HepG2 (cell line): ENCODE data around the gene TRPV4. TPM values are rescaled to one million over a fixed set of nuclear protein-coding genes. Genes with fewer than 3 reads are reported as not detected.
A peak's percentile ranks its signal among the peaks of the same experiment; 100 is the strongest.

Source experiments
- ATAC-seq: fragments of 200-7000 bp; cut with Tn5 transposase; 3 replicates; pipeline ENCODE4 v1.9.1; 2020; ENCODE audit warnings: mild to moderate bottlenecking, moderate library complexity
- BruUV-seq: library from RNA; stranded (reverse); fragments of 400-500 nt; replicated peaks from 2 replicates; lab custom pipeline; 2021; lab: Mats Ljungman, UMichigan
- CTCF ChIA-PET: fragments of 300-600 bp; formaldehyde crosslinking; extraction: SDS; loops from one replicate; lab custom pipeline; 2021; ENCODE audit warnings: low total read pairs, inconsistent platforms, low intra/inter-chr PET ratio; lab: Yijun Ruan, JAX
- POLR2A ChIA-PET: fragments of 350-600 bp; sonication (Branson Sonifier 250); formaldehyde crosslinking; loops from one replicate; lab custom pipeline; 2020; ENCODE audit warnings: antibody characterized with exemption, inconsistent platforms; lab: Yijun Ruan, JAX
- DNase-seq: peaks from one replicate; pipeline ENCODE4 v3.0.0-alpha.2; 2015; ENCODE audit warnings: low spot score
- FAIRE-seq: peaks from 3 replicates; lab custom pipeline; 2011; peaks lifted over from hg19 to GRCh38; lab: Jason Lieb, UNC
- H2AFZ ChIP-seq: one replicate; pipeline ENCODE4 v1.6.1; 2011; ENCODE audit warnings: low read length, inconsistent platforms
- H3K27ac ChIP-seq: fragments of 300-600 bp; 3 replicates; pipeline ENCODE4 v1.8.0; 2011; ENCODE audit warnings: mixed run types, mild to moderate bottlenecking, mixed read lengths, low read length, inconsistent platforms; ENCODE audit not compliant: insufficient read depth; ENCODE audit errors: extremely low read length
- H3K27me3 ChIP-seq, 2 experiments: fragments of 200-600 bp in 1 of 2; 2 replicates in 1 of 2; 3 replicates in 1 of 2; pipeline versions ENCODE4 v1.6.0 to v1.8.0; 2011; ENCODE audit warnings: low read length in 2 of 2, mild to moderate bottlenecking in 2 of 2, moderate library complexity in 2 of 2, inconsistent platforms in 1 of 2; ENCODE audit not compliant: insufficient read depth in 2 of 2, control insufficient read depth in 1 of 2
- H3K36me3 ChIP-seq, 2 experiments: fragments of 200-600 bp in 1 of 2; replicated peaks in 1 of 2; 2 replicates in 1 of 2; 3 replicates in 1 of 2; pipeline versions ENCODE4 v1.5.1 to v1.8.0; 2011; ENCODE audit warnings: low read length in 2 of 2, inconsistent platforms in 1 of 2; ENCODE audit not compliant: insufficient read depth in 2 of 2, control insufficient read depth in 1 of 2
- H3K4me1 ChIP-seq: 2 replicates; pipeline ENCODE4 v1.5.1; 2012; ENCODE audit warnings: low read length, inconsistent platforms; ENCODE audit not compliant: insufficient read depth
- H3K4me2 ChIP-seq: 2 replicates; pipeline ENCODE4 v1.6.0; 2011; ENCODE audit warnings: low read depth, low read length, inconsistent platforms
- H3K4me3 ChIP-seq, 3 experiments: fragments of 200-600 bp in 1 of 3; sonication (generic), shearing (Covaris generic) in 1 of 3; replicated peaks in 1 of 3; 2 replicates each; pipeline ENCODE4 v1.5.1; 2011 to 2016; ENCODE audit warnings: low read length in 3 of 3, inconsistent platforms in 2 of 3, low read depth in 2 of 3, mild to moderate bottlenecking in 2 of 3, control low read depth in 1 of 3, mixed read lengths in 1 of 3; ENCODE audit not compliant: insufficient read depth in 1 of 3
- H3K79me2 ChIP-seq: one replicate; pipeline ENCODE4 v1.6.1; 2011; ENCODE audit warnings: low read length, inconsistent platforms; ENCODE audit not compliant: insufficient read depth
- H3K9ac ChIP-seq: 2 replicates; pipeline ENCODE4 v1.6.0; 2011; ENCODE audit warnings: mild to moderate bottlenecking, low read depth, low read length, inconsistent platforms; ENCODE audit not compliant: insufficient read depth
- H3K9me3 ChIP-seq: 2 replicates; pipeline ENCODE4 v1.5.1; 2012; ENCODE audit warnings: mild to moderate bottlenecking, low read length
- H4K20me1 ChIP-seq: 2 replicates; pipeline ENCODE4 v1.6.0; 2011; ENCODE audit warnings: inconsistent platforms, mild to moderate bottlenecking, low read length, moderate library complexity; ENCODE audit not compliant: insufficient read depth
- ISL2 ChIP-seq: sonication (generic); formaldehyde crosslinking; IDR thresholded peaks from 2 replicates; pipeline ENCODE4 v1.5.0; 2020; ENCODE audit warnings: missing genetic modification reagents
- JDP2 ChIP-seq: sonication (generic); formaldehyde crosslinking; IDR thresholded peaks from 2 replicates; pipeline ENCODE4 v1.8.1; 2022; ENCODE audit warnings: missing genetic modification reagents, borderline replicate concordance
- KLF9 ChIP-seq: IDR thresholded peaks from 2 replicates; pipeline ENCODE4 v1.6.1; 2016; ENCODE audit warnings: low read depth
- MXI1 ChIP-seq: IDR thresholded peaks from 3 replicates; pipeline ENCODE4 v1.6.1; 2012; ENCODE audit warnings: low read depth, low read length, inconsistent platforms, borderline replicate concordance
- NFIC ChIP-seq: IDR thresholded peaks from 2 replicates; pipeline ENCODE4 v1.6.1; 2012; ENCODE audit warnings: mild to moderate bottlenecking, low read length, inconsistent platforms
- PHB2 ChIP-seq: fragments of 450-650 bp; IDR thresholded peaks from 2 replicates; pipeline ENCODE4 v1.6.1; 2018; ENCODE audit not compliant: partially characterized antibody
- SIN3B ChIP-seq: fragments of 150-350 bp; IDR thresholded peaks from 2 replicates; pipeline ENCODE4 v1.6.1; 2014; ENCODE audit warnings: low read length
- SIX1 ChIP-seq: sonication (generic); formaldehyde crosslinking; IDR thresholded peaks from 2 replicates; pipeline ENCODE4 v1.4.0; 2020; ENCODE audit warnings: missing genetic modification reagents, borderline replicate concordance
- SMARCC2 ChIP-seq: fragments of 450-650 bp; IDR thresholded peaks from 2 replicates; pipeline ENCODE4 v1.6.1; 2017; ENCODE audit warnings: antibody characterized with exemption, mild to moderate bottlenecking
- SRSF9 ChIP-seq: fragments of 200-400 bp; formaldehyde crosslinking; IDR thresholded peaks from 2 replicates; pipeline ENCODE4 v1.6.1; 2018; ENCODE audit warnings: borderline replicate concordance, mild to moderate bottlenecking, low read depth, low read length; ENCODE audit not compliant: insufficient read depth, poor library complexity, severe bottlenecking
- ZNF12 ChIP-seq: sonication (generic); formaldehyde crosslinking; IDR thresholded peaks from 2 replicates; pipeline ENCODE4 v1.5.0; 2020; ENCODE audit warnings: missing genetic modification reagents
- ZNF20 ChIP-seq: sonication (generic); formaldehyde crosslinking; IDR thresholded peaks from 2 replicates; pipeline ENCODE4 v1.4.0; 2020; ENCODE audit warnings: mild to moderate bottlenecking, moderate library complexity, missing genetic modification reagents
- ZNF451 ChIP-seq: sonication (generic); formaldehyde crosslinking; IDR thresholded peaks from 2 replicates; pipeline ENCODE4 v1.5.0; 2020; ENCODE audit warnings: mild to moderate bottlenecking, missing genetic modification reagents
- ZNF572 ChIP-seq: sonication (generic); formaldehyde crosslinking; IDR thresholded peaks from 2 replicates; pipeline ENCODE4 v1.5.1; 2020; ENCODE audit warnings: mild to moderate bottlenecking, missing genetic modification reagents
- ZNF589 ChIP-seq: sonication (generic); formaldehyde crosslinking; conservative IDR thresholded peaks from 2 replicates; pipeline ENCODE4 v1.8.0; 2022; ENCODE audit warnings: mild to moderate bottlenecking, moderate library complexity, missing genetic modification reagents
- ZNF674 ChIP-seq: sonication (generic); formaldehyde crosslinking; IDR thresholded peaks from 2 replicates; pipeline ENCODE4 v1.5.0; 2020; ENCODE audit warnings: low read depth, mild to moderate bottlenecking, missing genetic modification reagents
- ZNF747 ChIP-seq: sonication (generic); formaldehyde crosslinking; IDR thresholded peaks from 2 replicates; pipeline ENCODE4 v1.8.1; 2023; ENCODE audit warnings: missing genetic modification reagents, mild to moderate bottlenecking, borderline replicate concordance
- WGBS: methylation state at CpG from one replicate; pipeline ENCODE4 v1.1.6; 2017; ENCODE audit warnings: low lambda C conversion rate; 5-methylcytosine and 5-hydroxymethylcytosine counted together
- in situ Hi-C: cut with HindIII; loops from 2 replicates; pipeline ENCODE4 v1.10.0; 2017; ENCODE audit warnings: low pct_unique_long_range_greater_than_20kb; ENCODE audit not compliant: extremely low pct_ligation_motif_present
- intact Hi-C: fragments of 100-400 bp; cut with micrococcal nuclease; formaldehyde crosslinking; loops from one replicate; pipeline ENCODE4 v1.10.0; 2022; ENCODE audit not compliant: unreplicated experiment
- polyA plus RNA-seq, 8 experiments: library from polyadenylated mRNA; depleted of rRNA in 3 of 8; stranded (reverse) in 7 of 8; unstranded in 1 of 8; fragments of >200 nt; fragmentation: Illumina TruSeq in 4 of 8; extraction: Trizol in 4 of 8; gene quantifications; 2 replicates each; pipeline versions ENCODE4 v1.2.1 to v1.2.3, GENCODE V29; 2011 to 2016; ENCODE audit warnings: low read depth in 4 of 8, missing spikeins in 1 of 8, mixed read lengths in 1 of 8; ENCODE audit not compliant: insufficient read depth in 1 of 8
- total RNA-seq, 5 experiments: library from RNA; depleted of rRNA; stranded (reverse); fragments of >200 nt; fragmentation: Illumina TruSeq; extraction: Trizol; gene quantifications; 2 replicates each; pipeline ENCODE4 v1.2.3, GENCODE V29; 2016; ENCODE audit warnings: low read depth in 1 of 5
- TF ChIP-seq, protein P1 (sequence below): IDR thresholded peaks from 2 replicates; pipeline ENCODE4 v1.4.0; 2020; ENCODE audit warnings: mild to moderate bottlenecking, missing genetic modification reagents

TRPV4 gene
- total and polyA plus RNA-seq, 2 of the 13 experiments (the other 11 are each of a cell fraction or from before 2014, with no cell fraction given) = 0.66 to 4.7 TPM

GRCh38 chr12:109763201-109763841 is 69.9 kb downstream of the TRPV4 start (continued):
- TF ChIP-seq ZNF589 (no peak), ZNF674 (no peak), JDP2 (CRISPR knock-in tag) (no peak), ZNF747 (CRISPR knock-in tag) (no peak), ZNF12 (CRISPR knock-in tag) (0 out of 2 replicates have a peak, but pooled peaks have one; percentile 47)

DNA sequence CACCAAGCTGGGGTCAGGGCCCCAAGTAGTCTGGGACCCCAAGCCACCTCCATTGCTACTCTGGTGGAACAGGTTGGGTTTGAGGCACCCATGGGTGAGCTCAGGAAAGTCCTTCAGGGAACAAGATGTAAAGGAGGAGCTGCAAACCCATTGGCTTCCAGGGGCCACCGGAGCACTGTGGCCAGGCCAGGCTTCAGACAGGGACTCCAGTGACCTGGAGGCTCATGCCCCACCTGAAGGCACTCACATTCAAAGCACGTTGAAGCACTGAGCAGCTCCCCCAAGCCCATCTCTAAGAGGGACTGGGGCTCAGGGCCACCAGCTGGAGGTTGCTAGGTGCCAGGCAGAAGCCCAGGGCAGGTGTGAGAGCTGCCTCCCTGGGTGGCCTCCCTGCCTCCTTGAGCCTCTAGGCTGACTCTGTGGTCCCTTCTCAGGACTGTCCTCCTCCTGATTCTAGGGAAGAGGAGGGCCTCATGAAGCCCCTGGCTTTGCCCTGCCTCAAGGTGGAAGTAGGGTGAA is 70.5 kb downstream of the TRPV4 start:
- CTCF ChIA-PET = no interaction called here
- in situ Hi-C loops (no loop called here), intact Hi-C loops (no loop called here)
- no peak overlapping the region for H3K9ac ChIP-seq
- no peak overlapping the region for H2AFZ ChIP-seq
- H4K20me1 ChIP-seq = no peaks in the 10 kb centered on the region
- H3K27me3 ChIP-seq = no peaks in the 10 kb centered on the region
- no CpG with 5 or more reads among the region's 2 CpGs for WGBS
- TF ChIP-seq PHB2 (no peak), NFIC (no peak), ZNF572 (CRISPR knock-in tag) (no peak), SRSF9 (no peak), MXI1 (no peak), ZNF20 (CRISPR knock-in tag) (no peak), ISL2 (CRISPR knock-in tag) (no peak), SMARCC2 (no peak), KLF9 (no peak), SIX1 (CRISPR knock-in tag) (no peak), SIN3B (no peak), ZNF451 (CRISPR knock-in tag) (no peak)
- TF ChIP-seq, protein P1, sequence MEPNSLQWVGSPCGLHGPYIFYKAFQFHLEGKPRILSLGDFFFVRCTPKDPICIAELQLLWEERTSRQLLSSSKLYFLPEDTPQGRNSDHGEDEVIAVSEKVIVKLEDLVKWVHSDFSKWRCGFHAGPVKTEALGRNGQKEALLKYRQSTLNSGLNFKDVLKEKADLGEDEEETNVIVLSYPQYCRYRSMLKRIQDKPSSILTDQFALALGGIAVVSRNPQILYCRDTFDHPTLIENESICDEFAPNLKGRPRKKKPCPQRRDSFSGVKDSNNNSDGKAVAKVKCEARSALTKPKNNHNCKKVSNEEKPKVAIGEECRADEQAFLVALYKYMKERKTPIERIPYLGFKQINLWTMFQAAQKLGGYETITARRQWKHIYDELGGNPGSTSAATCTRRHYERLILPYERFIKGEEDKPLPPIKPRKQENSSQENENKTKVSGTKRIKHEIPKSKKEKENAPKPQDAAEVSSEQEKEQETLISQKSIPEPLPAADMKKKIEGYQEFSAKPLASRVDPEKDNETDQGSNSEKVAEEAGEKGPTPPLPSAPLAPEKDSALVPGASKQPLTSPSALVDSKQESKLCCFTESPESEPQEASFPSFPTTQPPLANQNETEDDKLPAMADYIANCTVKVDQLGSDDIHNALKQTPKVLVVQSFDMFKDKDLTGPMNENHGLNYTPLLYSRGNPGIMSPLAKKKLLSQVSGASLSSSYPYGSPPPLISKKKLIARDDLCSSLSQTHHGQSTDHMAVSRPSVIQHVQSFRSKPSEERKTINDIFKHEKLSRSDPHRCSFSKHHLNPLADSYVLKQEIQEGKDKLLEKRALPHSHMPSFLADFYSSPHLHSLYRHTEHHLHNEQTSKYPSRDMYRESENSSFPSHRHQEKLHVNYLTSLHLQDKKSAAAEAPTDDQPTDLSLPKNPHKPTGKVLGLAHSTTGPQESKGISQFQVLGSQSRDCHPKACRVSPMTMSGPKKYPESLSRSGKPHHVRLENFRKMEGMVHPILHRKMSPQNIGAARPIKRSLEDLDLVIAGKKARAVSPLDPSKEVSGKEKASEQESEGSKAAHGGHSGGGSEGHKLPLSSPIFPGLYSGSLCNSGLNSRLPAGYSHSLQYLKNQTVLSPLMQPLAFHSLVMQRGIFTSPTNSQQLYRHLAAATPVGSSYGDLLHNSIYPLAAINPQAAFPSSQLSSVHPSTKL = no peak
- POLR2A ChIA-PET = interaction anchor here (0.9 kb wide), 1 partner anchor 40 kb away, joined by 3 read pairs; no protein-coding TSS in a partner anchor
- peaks cover 16% of the 10 kb centered on the region for H3K4me1 ChIP-seq
- no peaks in the 10 kb centered on the region for H3K79me2 ChIP-seq
- no peak overlapping the region for H3K4me3 ChIP-seq
- no peak for DNase-seq
- peaks cover under 1 to 9% of the 10 kb centered on the region in 2 experiments; a peak in 2 of 5 replicates for H3K36me3 ChIP-seq
- H3K4me2 ChIP-seq = no peak overlapping the region
- FAIRE-seq = no peak
- no TSS peak for BruUV-seq
- ATAC-seq = no peak
- H3K27ac ChIP-seq = no peak overlapping the region
- H3K9me3 ChIP-seq = no peaks in the 10 kb centered on the region
